SW480 (cell line): ENCODE data around the gene GPR39.
"Not testable (repeated sequence)": the region's sequence is repeated elsewhere in the genome, so short reads cannot be mapped to it uniquely, and the experiment has no call there.

Experiments
- DNase-seq: peaks from one replicate; pipeline ENCODE4 v3.0.0-alpha.2; 2016; ENCODE audit warnings: low spot score

Gene GPR39

DNA sequence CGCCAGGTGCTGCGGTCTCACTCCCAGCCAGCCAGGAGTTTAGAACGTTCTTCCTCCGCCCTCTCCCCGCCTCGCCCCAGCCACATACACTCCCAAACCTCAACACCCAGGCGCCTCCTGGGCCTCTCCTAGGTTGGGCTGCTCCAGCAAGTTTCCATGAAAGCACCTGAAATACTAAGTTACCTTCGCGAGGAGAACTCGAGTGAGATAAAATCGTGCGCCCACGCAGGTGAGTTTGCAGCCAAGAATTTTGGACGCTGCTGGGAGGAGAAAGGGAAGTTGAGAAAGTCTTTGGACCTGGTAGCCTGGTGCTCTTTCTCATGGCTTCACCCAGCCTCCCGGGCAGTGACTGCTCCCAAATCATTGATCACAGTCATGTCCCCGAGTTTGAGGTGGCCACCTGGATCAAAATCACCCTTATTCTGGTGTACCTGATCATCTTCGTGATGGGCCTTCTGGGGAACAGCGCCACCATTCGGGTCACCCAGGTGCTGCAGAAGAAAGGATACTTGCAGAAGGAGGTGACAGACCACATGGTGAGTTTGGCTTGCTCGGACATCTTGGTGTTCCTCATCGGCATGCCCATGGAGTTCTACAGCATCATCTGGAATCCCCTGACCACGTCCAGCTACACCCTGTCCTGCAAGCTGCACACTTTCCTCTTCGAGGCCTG is at the start of gene GPR39:
TSS of gene GPR39 (plus strand) at position 83 of the 673 bp plus-strand sequence.
- DNase-seq, result no peak

DNA sequence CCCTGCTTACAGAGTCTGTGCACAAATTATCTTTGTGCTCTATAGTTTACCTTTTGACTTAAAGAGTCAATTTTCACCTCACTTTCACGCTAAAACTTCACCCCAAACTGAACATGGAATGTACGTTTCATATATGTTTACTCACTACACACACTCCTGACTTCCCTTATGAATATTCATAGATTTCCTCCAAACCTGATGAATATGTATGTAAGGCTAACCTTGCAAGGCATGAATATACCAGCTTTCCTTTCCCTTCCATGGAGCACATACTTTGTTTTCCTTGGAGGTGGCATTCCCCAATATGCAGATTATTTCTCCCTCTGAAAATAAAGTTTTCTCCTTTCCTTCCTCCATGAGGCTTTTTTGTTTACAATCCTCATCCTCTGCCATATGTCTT is 48.4 kb upstream of the GPR39 start:
- DNase-seq, result no peak

DNA sequence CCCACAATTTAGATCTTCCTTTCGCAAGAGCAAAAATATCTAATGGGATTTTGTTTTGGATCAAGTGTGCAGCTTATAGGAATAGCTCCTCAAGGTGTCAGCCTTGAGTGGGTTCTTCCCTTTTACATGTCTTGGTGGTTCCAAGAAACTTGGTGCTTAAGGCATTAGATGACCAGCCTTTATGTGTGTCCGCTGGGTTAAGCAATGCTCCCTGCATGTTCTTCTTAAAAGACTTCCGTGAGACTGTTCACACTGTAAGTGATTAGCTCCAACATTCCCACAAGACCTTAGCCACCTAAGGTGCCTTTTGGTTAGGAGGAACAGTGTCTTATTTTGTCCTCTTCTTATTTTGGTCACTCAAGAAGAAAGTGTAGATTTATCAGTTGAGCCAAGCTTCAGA is 44.3 kb upstream of the GPR39 start:
- DNase-seq, result no peak

DNA sequence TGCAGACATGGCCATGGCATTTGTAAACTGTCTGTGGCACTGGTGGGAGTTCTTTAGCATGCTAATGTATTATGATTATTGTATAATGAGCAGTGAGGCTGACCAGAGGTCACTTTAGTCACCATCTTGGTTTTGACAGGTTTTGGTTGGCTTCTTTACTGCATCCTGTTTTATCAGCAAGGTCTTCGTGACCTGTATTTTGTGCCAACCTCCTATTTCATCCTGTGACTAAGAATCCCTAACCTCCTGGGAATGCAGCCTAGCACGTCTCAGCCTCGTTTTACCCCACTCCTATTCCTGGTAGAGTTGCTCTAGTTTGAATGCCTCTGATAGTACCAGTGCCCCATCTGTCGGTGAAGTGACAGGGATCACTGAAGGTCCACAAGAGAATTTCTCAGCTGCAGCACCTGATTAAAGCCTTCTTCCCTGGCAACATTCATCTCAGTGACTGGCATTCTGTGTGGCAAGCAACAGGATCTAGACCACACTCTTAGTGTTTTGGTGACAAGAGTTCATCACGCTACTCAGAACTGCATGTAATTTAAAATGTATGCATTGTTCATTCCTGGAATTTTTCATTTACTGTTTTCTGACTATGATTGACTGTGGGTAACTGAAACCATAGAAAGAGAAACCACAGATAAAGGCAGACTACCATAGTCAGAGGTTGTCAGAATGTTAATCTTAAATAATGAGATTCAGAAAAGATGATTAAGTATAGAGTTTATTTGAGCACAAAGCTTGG is 43.0 kb upstream of the GPR39 start:
- DNase-seq, result no peak

DNA sequence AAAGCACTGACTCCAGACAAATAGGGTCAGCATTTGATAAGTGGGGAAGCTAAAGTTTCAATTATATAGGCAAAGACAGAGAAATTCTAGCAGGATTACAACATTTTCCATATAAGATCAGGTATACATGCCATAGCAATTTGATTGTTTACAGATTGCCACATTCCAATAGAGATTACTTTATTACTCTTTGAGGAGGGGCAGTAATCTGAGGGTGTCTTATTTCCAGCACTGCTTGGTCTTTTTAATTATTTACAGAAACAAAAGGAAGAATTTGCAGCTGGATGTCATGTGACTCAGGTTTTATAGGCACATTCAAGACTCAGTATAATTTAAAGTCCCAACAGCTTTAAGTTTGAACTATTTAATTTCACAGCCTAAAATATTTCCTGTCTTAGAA is 42.5 kb upstream of the GPR39 start:
- DNase-seq, result no peak

DNA sequence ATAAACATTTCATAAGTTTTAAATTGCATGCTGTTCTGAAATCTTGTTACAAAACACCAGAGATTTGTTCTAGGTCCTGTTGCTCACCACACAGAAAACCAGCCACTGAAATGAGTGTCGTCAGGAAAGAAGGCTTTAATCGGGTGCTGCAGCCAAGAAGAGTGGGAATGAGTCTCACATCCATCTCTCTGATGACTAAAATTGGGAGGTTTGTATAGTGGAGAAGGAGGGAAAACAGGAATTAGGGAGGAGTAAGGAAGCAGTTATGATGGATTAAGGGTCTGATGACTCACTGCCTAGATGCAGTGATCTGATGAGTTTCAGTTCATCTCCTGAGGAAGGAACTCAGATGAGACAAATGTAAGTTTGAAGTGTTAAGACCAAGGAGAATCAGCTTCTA is 42.1 kb upstream of the GPR39 start:
- DNase-seq, result no peak

DNA sequence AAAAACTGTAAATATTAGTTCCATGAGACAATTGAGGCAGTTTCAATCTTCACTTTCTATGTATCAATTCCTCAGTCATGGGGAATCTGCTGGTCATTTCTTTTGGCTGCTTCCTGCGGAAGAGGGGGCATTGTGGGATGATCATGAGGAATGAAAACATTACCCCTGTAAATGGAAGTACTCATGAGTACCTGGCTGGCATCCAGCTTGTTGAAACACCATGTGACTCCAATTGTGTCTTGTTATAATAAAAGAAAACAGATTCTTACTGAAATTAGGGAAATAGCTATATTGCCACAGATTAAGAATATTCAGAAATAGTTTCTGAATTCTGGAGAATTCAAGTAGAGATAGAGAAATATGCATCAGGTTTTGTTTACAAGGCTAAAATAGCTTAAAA is 41.6 kb upstream of the GPR39 start:
- DNase-seq, result no peak

DNA sequence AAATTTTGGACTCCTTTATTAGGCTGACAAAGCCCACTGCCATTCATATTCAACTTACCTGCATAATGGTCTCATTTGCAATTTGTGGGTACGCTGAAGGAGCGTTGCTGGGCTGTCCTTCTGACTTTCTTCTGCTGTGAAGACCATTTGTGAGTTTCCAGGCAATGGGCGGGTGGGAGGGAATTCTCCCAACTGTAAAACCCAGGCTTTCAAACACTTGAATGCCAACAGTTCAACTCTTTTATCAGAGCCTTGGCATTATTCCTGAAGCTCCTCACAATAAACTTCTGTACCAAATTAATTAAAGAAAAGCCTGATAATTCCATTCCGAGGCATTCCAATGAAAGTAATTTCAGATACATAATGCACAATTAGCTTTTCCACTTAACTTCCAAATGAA is 35.2 kb upstream of the GPR39 start:
- DNase-seq, result no peak

DNA sequence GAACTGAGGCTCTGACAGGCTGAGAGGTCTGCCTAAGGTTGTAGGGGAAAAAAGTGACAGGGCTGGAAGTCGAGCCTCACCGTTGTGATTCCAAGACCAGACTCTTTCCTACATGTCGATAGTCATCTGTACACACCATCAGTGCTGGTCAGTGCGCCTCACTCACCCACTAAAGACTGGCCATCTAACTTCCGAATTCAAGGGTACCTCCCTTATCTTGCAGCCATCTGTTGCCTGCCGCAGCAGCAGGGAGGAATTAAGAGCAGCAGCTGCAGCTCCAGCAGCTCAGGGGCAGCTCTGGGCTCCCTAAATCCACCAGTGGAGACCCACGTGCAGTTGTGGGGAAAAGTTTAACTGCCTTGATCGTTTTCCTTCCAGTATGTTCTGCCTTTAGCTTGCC is 32.6 kb upstream of the GPR39 start:
- DNase-seq, result no peak

DNA sequence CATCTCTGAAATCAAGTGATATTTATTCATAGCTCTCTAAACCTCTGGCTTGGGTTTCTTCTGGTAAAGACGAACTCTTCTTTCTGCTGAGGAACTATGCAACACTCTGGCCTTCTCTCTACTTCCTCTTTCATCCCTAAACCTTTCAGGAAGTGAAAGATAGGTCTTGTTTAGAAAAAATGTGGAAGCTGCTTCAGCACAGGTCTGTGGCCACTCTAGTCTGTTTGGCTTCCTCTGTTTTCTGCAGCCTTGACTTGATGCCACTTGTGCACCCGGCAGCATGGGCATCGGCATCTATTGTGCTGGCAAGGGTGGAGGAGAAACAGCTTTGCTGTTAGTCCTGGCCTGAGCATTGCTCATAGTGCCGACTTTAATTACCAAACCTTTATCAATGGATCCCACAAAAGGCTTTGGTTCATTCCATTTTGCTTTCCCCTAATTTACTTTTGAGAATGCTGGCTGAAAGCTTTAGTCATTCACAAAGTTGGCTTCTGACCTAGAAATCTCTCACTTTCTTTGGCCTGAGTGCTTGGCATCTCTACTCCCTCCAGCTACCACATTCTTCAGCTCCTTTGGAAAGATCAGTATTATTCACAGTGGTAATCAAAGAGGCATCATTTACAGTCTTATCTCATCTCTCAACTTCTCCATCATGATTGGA is 32.0 kb upstream of the GPR39 start:
- no peak for DNase-seq

DNA sequence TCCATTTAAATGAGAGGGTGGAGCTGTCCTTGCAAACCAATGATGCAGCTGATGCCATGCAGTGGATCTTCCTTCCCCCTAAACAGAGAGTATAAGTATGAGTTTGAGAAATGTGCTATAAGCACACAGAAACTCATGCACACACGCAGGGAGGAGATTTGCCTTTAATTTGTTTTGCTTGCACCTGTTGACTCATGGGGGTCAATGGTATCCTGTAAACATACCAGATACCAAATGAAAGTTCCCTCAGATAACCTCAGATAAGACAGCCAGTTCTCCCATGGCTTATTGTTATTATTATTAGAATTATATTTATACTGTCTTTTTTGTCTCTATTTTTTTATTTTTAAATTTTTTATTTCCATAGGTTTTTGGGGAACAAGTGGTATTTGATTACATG is 29.5 kb upstream of the GPR39 start:
- no peak for DNase-seq

DNA sequence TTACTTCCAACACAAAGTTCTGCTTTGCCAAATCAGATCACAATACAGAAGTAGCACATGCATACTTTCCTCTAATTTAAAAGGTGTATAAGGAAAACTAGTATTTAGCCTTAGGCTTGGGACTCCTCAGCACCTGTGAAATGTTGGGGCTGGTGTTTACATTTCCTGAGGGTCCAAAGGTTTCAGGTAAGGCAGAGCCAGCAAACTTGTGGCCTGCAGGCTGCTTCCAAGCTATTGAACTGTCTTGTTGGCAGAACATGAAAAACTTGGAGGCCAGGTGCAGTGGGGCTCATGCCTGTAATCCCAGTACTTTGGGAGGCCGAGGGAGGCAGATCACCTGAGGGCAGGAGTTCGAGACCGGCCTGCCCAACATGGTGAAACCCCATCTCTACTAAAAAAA is 26.5 kb upstream of the GPR39 start:
- DNase-seq, result no peak

DNA sequence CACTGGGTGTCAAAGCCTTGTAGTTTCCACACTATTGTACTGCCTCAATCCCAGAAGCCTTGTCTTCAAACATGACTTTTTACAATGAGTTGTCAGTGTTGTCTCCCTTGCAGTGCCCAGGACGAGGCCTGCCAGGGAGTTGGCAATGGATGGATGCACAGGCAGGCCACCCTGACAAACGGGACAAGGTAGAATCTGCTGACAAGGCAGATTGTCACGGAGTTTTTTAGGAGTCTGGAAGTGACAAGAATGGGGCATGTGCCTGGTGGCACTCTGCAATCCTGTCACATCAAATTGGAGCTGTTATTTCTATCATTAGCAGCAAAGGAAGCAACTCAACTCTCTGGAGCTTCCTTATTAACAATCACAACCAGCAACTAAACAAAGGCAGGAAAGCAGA is 25.2 kb upstream of the GPR39 start:
- no peak for DNase-seq

DNA sequence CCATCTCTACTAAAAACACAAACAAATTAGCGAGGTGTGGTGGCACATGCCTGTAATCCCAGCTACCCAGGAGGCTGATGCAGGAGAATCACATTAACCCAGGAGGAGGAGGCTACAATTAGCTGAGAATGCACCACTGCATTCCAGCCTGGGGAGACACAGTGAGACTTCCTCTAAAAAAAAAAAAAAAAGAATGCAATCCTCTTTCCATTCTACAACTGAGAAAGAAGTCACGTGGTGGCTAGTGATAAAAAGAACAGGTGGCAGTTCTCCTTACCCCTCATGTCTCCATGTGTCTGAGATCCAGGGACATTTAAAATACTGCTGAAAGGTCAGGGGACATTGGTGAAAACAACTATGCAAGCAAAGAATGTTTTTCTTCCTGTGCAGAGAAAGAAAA is 24.4 kb upstream of the GPR39 start:
- no peak for DNase-seq

DNA sequence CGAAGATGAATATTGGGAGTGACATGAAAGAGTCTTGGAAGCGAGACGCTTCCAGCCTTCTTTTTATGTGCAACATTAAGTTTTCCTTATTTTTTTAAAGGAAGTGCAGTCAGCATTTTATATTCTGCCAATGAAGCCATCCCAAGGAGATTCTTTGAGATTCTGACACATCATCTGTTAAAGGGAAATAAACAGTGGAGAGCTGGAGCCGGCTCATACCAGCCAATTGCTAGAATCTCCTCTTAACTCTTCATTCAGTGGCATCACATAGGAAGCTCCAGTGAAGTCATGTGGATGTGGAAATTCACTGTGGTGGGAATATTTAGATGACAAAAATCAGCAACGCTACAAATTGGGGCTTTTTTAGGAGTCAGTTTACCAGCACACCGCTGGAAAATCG is 23.7 kb upstream of the GPR39 start:
- DNase-seq, result no peak

DNA sequence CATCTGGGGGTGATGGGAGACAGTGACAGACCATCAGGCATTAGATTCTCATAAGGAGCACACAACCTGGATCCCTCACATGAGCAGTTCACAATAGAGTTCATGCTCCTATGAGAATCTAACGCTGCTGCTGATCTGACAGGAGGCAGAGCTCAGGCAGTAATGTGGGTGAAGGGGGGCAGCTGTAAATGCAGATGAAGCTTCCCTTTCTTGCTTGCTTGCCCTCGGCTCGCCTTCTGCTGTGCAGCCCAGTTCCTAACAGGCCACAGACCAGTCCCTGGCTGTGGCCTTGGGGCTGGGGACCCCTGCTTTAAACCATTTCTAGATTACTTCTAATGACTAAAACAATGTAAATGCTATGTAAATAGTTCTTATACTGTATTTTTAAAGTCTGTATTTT is 19.6 kb upstream of the GPR39 start:
- not testable (repeated sequence) for DNase-seq

DNA sequence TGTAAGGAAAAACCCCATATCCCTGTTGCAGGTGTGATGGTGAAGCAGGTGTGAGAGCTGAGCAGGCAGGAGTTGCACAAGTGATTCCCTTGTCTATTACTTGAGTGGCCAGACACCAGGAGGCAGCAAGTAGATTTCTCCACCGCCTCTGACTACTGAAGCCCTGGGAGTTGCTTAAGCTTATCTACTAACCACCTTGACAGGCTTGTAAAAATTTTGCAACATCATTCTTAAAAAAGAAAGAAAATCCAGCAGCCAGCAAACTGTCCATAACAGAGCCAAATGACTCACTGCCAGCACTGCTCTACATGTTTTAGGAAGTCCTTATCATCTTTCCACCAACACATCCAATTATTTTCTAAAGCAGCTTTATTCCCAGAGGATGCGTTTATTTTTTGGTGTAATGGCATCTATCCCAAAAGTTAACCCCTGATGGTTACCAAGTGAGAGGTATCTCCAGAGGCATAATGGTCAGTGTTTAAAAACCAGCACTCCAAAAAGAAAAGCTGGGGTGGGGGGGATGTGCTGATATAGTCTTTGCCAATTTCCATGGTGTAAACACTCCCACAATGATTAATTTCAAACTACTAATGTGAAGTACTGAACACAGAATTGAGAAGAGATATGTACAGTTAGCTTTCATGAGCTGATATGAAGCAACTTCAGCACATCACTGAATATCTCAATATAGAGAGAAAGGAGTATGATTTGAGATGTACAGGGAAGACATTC is 16.3 kb upstream of the GPR39 start:
- DNase-seq, result no peak

DNA sequence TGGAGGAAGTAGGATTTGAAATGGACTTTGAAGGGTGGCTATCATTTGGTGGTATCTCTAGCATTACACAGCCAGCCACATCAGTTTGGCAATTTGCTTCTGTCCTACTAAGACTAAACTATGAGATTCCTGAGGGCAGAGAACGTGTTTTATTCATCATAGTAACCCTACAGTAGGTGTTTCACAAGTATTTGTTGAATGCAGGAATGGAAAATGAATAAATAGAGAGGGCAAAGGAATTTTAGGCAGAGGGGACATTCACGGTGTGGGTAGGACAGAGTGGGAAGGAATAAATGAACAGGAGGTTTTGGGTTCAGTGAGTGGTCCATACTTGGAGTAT is 15.7 kb upstream of the GPR39 start:
- DNase-seq, result no peak

DNA sequence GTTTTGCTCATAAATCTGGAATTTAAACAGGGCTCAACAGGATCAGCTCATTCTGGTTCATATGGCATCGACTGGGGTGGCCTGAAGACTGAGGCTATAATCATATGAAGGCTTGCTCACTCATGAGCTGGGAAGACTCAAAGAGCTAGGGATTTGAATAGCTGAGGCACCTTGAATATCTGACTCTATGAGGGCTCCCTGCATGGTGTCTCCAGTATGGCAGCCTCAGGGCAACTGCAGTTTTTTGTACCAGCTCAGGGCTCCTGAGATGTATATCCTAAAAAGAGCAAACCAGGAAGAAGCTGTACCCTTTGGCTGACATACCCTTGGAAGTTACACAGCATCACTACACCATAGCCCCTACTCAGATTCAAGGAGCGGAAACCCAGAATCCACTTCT is 15.3 kb upstream of the GPR39 start:
- DNase-seq, result no peak

DNA sequence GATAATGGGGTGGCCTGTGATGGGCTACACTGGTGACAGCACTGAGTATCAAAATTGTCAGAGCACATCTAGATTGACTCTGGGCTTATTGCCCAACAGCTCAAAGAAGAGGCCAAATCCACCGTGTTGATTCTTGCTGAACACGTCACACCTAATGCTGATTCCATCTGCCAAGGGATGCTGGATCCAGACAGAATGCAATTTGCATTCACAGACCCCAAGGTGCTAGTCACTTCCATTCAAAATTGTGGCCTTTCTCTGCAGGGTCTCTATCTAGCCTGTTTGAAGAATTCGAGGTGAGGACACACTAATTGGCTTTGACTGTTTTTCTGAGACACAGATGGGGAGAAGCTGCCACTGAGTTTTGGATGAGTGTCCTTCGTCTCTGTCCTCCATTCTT is 13.5 kb upstream of the GPR39 start:
- no peak for DNase-seq

DNA sequence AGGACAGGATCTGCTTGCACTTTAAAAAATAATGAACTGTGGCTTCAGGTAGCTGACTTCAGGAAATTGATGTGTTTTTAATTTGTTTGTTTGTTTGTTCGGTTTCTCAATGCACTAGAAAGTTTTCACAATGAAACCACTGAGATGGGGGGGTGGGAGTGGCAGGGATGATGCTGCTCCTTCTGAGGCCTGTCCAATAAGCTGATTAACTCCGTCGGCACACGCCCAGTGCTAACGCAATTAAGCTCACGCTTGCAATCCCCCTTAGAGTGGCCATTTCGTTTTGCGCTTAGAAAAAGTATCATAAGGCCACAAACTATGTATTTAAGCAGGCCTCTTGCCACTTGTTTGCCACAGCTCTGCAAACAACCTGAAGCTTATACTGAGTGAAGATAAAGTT is 12.5 kb upstream of the GPR39 start:
- no peak for DNase-seq

DNA sequence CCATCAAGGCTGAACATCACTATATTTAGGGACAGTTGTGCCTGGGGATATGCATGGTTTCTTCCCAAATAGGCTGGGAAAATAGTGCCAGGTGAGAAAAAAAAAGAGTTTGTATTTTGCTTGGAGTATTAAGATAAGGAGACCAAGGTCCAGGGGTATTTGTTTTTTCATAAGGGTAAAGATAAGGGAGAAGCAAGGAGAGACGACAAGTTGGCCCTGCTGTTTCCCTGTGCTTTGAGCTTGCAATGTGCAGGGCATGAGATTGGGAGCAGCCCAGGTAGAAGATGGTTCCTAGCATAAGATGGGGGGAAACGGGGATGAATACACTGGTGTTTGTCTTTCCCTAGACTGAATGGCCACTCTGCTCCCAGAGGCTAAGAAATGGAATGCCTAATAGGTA is 8.8 kb upstream of the GPR39 start:
- DNase-seq, result no peak

DNA sequence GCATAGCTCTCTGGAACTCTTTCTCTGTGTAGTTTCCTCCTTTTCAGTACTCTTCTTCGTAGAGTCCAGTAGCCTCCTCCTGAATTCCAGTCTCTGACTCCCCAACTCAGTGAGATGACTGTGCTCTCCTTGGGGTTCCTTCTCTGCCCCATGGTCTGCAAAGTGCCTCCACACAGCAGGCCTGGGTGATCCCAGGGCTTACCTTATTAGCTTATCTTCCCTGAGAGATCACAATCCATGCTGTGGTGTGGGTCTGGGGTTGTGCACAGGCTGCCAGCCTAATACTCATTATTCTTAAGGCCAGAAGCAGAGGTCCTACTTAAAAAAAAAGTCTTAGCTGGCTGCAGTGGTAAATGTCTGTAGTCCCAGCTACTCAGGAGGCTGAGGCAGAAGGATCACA is 4.6 kb upstream of the GPR39 start:
- no peak for DNase-seq
